Activated T-cell treated with anti-CD3 and anti-CD28 coated beads, Interleukin-2, amount 50 U/mL, for 72 hours (primary cell): Measurements from ENCODE around the gene SCUBE2. TPM values are rescaled to one million over a fixed set of nuclear protein-coding genes. Genes with fewer than 3 reads are reported as not detected.

ENCODE experiments used
- ATAC-seq, 2 donors: fragments of 150-1000 bp; cut with Tn5 transposase; replicated peaks in 1 of 2; 2 replicates each; pipeline ENCODE4 v1.10.0; 2021; ENCODE audit warnings: moderate library complexity in 2 of 2, mild to moderate bottlenecking in 1 of 2
- DNase-seq, 2 donors: peaks; one replicate each; pipeline ENCODE4 v3.0.0; 2021 to 2022; ENCODE audit warnings: mixed read lengths in 1 of 2
- H3K27ac Mint-ChIP-seq: one replicate; pipeline ENCODE4 v1.8.0; 2022; ENCODE audit warnings: mild to moderate bottlenecking, moderate library complexity, mixed read lengths
- H3K27me3 Mint-ChIP-seq: one replicate; pipeline ENCODE4 v1.8.0; 2022; ENCODE audit warnings: low read depth, mixed read lengths
- H3K36me3 Mint-ChIP-seq, 2 donors: one replicate each; pipeline ENCODE4 v1.8.0; 2022; ENCODE audit warnings: mixed read lengths in 2 of 2, mild to moderate bottlenecking in 1 of 2; ENCODE audit not compliant: insufficient read depth in 2 of 2
- H3K4me1 Mint-ChIP-seq: one replicate; pipeline ENCODE4 v1.8.0; 2022; ENCODE audit warnings: low read depth, mixed read lengths
- H3K4me3 Mint-ChIP-seq, 2 donors: one replicate each; pipeline ENCODE4 v1.8.0; 2022; ENCODE audit warnings: mild to moderate bottlenecking in 2 of 2, mixed read lengths in 2 of 2, moderate library complexity in 2 of 2
- H3K9me3 Mint-ChIP-seq, 2 donors: one replicate each; pipeline ENCODE4 v1.8.0; 2022; ENCODE audit warnings: mixed read lengths in 2 of 2
- total RNA-seq, 2 donors: library from RNA; stranded (reverse); gene quantifications; one replicate each; pipeline ENCODE4 v1.2.3, GENCODE V29; 2022

SCUBE2 gene
- under 1 TPM in 1 of 2 donors, not detected in 1; 0.37 TPM for total RNA-seq

DNA sequence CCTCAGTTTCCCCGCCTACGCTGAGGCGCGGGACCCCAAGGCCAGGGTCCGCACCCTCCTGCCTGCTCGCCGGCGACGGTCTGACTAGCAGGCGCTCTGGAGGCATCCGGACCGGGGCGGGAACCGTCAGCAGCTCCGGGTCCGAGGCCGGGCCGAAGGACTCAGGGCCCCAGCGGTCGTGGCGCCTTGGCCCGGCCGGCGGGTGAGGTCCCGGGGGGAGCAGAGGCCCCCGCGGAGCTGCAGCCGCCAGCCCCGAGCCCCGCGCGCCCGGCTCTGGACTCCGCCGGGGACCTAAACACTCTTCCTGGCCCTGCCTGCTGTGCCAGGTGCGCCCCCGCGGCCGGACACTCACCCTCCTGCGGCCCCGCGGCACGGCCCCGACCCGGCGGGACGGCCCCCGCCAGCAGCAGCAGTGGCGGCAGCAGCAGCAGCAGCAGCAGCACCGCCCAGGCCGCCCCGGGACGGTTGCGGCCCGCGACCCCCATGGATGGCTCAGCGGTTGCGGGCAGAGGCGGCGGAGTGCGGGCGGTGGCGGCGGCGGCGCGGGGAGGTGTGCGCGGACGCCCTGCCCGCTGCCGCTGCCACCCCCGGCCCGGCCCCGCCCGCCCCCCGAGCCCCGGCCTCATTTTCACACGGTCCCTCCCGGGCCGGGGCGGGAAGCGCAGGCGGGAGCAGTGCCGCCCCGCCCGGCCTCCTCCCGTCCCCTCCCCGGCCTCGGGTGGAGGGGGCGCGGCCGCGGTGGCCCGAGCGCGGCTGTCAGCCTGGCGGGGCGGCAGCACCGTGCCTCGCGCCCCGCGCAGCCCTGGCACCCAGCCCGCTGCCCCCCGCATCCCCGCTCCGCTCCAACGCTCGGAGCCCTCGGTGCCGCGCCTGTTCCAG lies at the start of gene SCUBE2:
Gene SCUBE2 (minus strand): TSS at position 556 of the 879 bp plus-strand sequence. CDS start 71 bp downstream, at position 485.
- peak within 1 kb of the TSS; percentile 51 to 62 for H3K4me3 Mint-ChIP-seq
- ATAC-seq (peak; percentile 58), DNase-seq (peak in 1 of 2 donors; percentile 9)
- H3K36me3 Mint-ChIP-seq, result no peaks in the 10 kb centered on the region
- peaks cover 76% of the 10 kb centered on the region for H3K27me3 Mint-ChIP-seq
- no peaks in the 10 kb centered on the region for H3K9me3 Mint-ChIP-seq
- no peak within 1 kb of the TSS for H3K27ac Mint-ChIP-seq
- peaks cover 7% of the 10 kb centered on the region for H3K4me1 Mint-ChIP-seq

DNA sequence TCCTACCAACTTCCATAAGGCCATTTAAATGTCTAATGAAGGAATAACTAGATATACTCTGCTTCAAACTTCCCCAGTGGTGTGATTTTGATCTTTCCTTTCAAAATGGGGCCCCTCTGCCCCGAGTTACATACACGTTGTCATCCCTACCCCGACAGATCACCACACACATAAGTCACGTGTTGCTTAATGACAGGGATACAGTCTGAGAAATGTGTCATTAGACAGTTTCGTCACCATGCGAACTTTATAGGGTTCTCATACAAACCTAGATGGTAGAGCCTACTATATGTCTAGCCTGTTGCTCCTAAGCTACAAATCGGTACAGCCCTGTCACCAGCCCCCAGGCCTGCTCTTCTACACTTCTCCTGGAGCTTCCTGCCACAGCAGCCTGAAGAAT lies 49.8 kb upstream of the SCUBE2 start:
- peaks cover 4 to 6% of the 10 kb centered on the region in 2 donors for H3K36me3 Mint-ChIP-seq

DNA sequence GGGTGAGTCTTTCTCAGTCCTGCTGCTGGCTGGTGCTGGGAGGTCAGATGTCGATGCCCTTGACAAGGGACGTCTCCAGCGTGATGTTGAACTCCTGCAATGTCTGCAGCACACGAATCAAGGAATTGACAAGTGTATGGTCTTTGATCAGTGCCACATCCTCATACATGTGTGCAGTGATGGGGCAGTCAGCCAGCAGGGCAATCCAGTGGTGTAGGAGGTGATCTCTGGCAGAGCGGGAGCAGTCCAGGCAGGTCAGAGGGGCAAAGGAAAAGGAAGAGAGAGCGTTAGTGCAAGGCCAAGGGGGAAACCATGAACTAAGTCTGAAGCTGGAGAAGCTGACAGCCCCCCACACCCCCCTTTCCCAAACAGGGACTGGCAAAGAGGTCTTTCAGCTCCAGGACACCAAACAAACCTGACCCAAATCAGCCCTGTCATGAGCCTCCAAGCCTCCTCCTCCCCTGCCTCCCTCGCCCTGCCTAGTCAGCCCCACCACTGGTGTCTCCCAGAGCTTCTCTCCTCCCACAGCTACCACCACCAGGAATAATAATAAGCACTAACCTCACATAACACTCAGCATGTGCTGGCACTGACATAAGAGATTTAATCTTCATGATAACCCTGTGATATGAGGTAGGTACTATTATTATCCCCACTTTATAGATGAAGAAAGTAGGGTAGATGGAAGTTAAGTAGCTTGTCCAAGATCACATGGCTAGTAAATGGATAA lies 48.4 kb upstream of the SCUBE2 start:
- Mint-ChIP-seq H3K4me3 (no peak overlapping the region), H3K27me3 (no peaks in the 10 kb centered on the region), H3K4me1 (peaks cover 37% of the 10 kb centered on the region), H3K27ac (no peak overlapping the region), H3K36me3 (peaks cover 2 to 6% of the 10 kb centered on the region in 2 donors), H3K9me3 (no peaks in the 10 kb centered on the region)
- DNase-seq, result no peak
- no peak for ATAC-seq

More for the DNA sequence above, 49.8 kb upstream of the SCUBE2 start:
- no peaks in the 10 kb centered on the region for H3K27me3 Mint-ChIP-seq
- ATAC-seq, result no peak
- no peak for DNase-seq
- no peak overlapping the region for H3K27ac Mint-ChIP-seq
- H3K4me1 Mint-ChIP-seq, result peaks cover 35% of the 10 kb centered on the region
- H3K4me3 Mint-ChIP-seq, result no peak overlapping the region
- H3K9me3 Mint-ChIP-seq, result no peaks in the 10 kb centered on the region

DNA sequence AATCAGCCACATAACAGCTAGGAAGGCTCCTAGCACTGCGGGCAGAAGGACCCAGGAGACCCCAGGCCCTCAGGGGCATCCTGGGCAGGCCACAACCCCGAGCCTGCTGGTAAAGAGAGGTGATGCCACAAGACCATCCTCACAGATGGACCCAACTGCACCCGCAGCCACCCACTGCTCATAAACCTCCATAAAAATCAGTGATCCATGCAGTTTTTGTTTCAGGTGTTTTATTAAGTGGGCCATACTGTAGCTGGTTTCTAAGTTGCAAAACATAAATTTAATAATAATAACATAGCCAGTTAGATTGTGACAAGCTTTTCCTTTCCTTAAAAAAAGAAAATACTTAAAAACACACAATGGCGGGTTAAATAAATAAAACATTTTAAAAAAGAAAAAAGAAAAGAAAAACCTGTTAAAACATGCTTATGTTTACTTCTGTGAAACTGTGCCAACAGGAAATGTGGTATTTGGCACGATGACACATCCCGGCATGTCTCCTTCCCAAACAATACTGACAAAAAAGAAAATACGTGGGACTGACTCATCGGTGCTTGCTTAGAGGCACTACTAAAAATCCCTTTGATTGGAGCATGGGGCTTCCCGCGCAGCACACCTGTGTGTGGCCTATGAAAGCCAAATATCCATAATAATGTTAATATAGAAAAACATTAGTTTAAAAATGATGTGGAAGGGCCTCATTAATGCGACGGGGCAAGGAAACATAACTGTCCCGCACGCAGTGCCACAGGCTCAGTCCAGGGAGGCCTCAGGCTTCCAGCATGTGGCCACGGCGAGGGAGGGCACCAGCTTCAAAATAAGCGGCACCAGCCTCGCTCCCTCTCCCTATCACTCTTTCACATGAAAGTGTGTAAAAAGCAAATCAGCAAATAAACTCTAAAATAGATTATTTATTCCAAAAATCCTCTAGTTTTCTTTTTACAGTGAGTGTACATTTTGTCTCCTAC lies 47.5 kb upstream of the SCUBE2 start:
- Mint-ChIP-seq H3K4me1 (peaks cover 37% of the 10 kb centered on the region), H3K9me3 (no peaks in the 10 kb centered on the region), H3K27ac (no peak overlapping the region), H3K27me3 (no peaks in the 10 kb centered on the region), H3K4me3 (no peak overlapping the region), H3K36me3 (peaks cover 2 to 6% of the 10 kb centered on the region in 2 donors)
- ATAC-seq, result peak; percentile 53 to 59
- peak; percentile 33 to 36 for DNase-seq

DNA sequence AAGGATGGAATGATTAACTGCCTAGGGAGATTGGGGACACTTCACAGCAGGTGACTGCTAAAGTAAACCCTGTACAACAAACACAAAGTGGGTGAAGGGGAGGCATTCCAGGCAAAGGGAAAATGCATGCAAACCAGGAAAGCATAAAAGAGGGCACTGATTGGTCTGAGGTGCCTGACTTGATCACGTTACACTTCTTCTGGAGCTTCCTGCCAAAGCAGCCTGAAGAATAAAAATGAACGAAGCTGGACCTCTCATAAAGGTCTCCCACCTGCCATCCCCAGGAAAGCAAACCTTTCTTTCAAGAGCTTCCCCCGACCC lies 46.7 kb upstream of the SCUBE2 start:
- peaks cover 2 to 6% of the 10 kb centered on the region in 2 donors for H3K36me3 Mint-ChIP-seq
- DNase-seq (no peak), ATAC-seq (peak; percentile 2 to 3)
- no peaks in the 10 kb centered on the region for H3K27me3 Mint-ChIP-seq
- H3K27ac Mint-ChIP-seq, result no peak overlapping the region
- H3K9me3 Mint-ChIP-seq, result no peaks in the 10 kb centered on the region
- no peak overlapping the region for H3K4me3 Mint-ChIP-seq
- peaks cover 37% of the 10 kb centered on the region for H3K4me1 Mint-ChIP-seq

DNA sequence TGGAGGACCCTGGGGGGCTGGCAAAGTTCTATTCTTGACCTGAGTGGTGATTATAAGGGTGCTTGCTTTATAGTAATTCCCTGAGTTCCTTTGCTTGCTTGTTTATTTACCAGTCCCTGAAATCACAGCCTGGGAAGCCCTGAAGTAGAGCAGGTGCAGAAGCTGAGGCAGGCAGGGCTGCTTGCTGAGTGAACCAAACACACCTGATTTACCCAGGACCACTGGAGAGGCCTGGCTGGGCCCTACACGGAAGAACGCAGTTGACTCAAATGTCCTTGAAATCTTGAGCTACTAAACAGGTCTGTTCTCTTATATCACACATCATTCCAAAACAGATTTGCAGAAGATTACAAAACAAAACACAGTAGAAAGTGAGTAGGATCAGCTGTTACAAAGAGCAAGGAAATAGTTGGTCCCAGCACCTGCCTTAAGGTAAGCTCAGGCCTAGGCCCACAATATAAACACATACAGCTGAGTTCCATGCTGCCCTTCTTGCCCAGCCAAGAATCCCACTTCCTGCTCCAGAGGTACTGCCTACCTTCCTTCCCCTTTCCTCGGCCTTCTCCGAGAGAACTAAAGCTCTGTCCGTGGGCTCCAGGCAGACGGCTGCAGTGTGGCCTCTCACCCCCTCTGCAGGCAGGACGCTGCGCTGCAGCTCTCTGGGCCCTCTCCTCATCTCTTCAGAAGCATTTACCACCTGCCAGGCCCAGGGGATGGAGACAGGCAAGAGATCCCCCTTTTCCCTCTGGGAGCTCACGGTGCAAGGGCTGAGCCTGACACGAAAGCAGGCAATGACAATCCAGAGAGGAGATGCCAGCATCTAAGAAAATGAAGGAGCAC lies 46.1 kb upstream of the SCUBE2 start:
- Mint-ChIP-seq H3K27ac (no peak overlapping the region), H3K27me3 (no peaks in the 10 kb centered on the region), H3K36me3 (peaks cover 2 to 5% of the 10 kb centered on the region in 2 donors), H3K4me3 (peak overlapping the region in 1 of 2 donors; percentile 17), H3K9me3 (no peaks in the 10 kb centered on the region), H3K4me1 (peaks cover 37% of the 10 kb centered on the region)
- DNase-seq (peak; percentile 73 to 81), ATAC-seq (peak; percentile 85 to 86)

DNA sequence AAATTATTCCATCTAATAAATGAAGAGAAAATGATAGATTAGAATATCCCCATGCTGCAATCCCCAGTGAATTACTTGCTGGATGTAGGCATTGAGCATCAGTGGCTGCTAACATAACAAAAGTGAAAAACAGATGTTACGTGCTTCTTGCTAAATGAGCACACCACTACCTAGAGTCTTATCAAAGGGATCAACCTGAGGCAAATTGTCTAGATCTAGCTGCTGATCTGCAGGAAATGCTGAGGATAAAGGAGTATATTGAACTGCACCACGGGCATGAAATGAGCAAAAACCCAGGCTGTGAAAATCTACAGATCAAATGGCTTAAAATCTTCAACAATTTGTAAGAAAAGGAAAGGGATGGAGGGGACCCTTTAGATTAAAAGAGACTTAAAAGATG lies 45.3 kb upstream of the SCUBE2 start:
- Mint-ChIP-seq H3K9me3 (no peaks in the 10 kb centered on the region), H3K4me1 (peaks cover 37% of the 10 kb centered on the region), H3K36me3 (peaks cover 1 to 2% of the 10 kb centered on the region in 2 donors), H3K27me3 (no peaks in the 10 kb centered on the region), H3K4me3 (peak overlapping the region in 1 of 2 donors; percentile 4), H3K27ac (no peak overlapping the region)
- no peak for DNase-seq
- ATAC-seq, result no peak

DNA sequence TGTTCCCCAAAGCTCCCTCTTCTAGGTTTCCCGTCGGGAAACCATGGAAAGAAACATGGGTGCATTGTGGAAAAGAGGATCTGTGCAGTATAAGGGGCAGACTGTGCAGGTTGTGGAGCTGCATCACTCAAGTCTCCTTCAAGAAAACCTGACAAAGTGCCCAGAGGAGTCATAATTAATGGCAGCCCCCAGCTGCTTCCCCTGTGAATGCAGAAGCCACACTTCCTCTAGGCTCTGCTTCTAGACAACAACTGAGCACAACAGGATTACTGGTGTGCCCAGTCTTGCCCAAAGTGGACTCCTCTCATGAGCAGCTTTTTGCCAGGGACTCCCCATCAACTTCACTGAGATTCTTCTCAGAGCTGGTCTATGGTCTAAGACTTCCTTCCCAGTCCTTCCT lies 42.6 kb upstream of the SCUBE2 start:
- H3K9me3 Mint-ChIP-seq, result no peaks in the 10 kb centered on the region
- no peak for DNase-seq
- no peaks in the 10 kb centered on the region for H3K36me3 Mint-ChIP-seq
- H3K4me1 Mint-ChIP-seq, result peaks cover 25% of the 10 kb centered on the region
- no peak for ATAC-seq
- H3K4me3 Mint-ChIP-seq, result no peak overlapping the region
- no peaks in the 10 kb centered on the region for H3K27me3 Mint-ChIP-seq
- H3K27ac Mint-ChIP-seq, result no peak overlapping the region

DNA sequence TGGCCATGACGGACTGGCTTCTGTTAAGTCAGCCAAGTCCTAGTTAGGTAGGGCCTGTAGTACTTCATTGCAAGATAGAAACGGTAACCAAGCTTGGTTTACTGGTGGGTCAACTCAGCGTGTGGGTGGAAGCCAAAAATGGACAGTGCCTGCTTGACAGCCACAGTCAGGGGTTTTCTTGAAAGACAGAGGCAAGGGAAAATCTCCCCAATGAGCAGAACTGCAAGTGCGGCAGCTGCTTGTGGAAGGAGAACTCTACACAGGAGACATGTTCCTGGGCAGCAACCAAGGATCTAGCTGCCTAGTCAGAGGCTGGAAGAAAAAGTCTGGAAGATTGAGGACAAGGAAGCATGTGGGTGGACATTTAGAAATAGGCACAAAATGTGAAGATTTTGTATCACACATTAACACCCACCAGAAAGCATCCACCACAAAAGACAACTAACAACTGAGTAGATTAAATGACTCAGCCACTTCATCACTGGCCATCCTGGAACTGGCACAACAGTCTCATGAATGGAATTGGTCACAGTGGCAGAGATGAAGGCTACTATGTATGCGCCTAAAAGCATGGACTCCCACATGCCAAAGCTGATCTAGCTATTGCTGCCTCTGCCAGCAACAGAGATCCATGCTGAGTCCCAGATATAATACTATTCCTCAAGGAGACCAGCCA lies 40.9 kb upstream of the SCUBE2 start:
- ATAC-seq, result peak in 1 of 2 donors; percentile 63
- H3K4me1 Mint-ChIP-seq, result peaks cover 12% of the 10 kb centered on the region
- no peak for DNase-seq
- H3K27me3 Mint-ChIP-seq, result peaks cover 6% of the 10 kb centered on the region
- H3K27ac Mint-ChIP-seq, result no peak overlapping the region
- H3K36me3 Mint-ChIP-seq, result no peaks in the 10 kb centered on the region
- H3K9me3 Mint-ChIP-seq, result no peaks in the 10 kb centered on the region
- no peak overlapping the region for H3K4me3 Mint-ChIP-seq

DNA sequence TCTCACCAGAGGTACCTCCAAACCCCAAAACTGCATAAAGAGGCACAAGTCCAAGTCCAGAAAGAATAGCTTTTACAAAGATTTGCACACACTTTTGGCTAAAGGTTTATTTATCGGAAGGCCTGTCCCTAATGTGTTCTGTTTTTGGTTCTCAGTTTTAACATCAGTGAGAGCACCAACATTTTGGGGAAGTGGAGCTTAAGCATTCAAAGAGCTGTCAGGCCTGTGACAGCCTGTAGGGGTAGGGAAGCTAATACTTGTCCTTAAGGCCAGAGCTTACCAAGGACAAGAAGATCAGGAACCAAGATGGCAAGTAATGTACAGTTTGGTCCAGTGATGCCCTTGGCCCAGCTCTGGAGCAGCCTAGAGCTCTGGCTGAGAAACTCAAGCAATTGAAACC lies 38.9 kb upstream of the SCUBE2 start:
- no peaks in the 10 kb centered on the region for H3K36me3 Mint-ChIP-seq
- no peak for DNase-seq
- H3K27ac Mint-ChIP-seq, result no peak overlapping the region
- no peaks in the 10 kb centered on the region for H3K9me3 Mint-ChIP-seq
- no peak overlapping the region for H3K4me3 Mint-ChIP-seq
- H3K4me1 Mint-ChIP-seq, result peaks cover 11% of the 10 kb centered on the region
- peaks cover 17% of the 10 kb centered on the region for H3K27me3 Mint-ChIP-seq
- no peak for ATAC-seq

DNA sequence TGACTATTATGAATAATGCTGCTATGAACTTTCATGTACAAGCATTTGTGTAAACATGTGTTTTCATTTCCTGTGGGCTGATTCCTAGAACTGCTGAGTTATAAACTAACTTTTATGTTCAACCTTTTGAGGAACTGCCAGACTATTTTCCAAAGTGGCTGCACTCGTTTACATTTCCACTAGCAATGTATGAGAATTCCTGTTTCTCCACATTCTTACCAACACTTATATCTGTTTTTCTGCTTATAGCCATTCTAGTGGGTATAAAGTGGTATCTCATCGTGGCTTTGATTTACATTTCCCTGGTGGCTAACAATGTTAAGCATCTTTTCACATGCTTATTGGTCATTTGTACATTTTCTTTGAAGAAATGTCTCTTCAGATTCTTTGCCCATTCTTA lies 35.2 kb upstream of the SCUBE2 start:
- Mint-ChIP-seq H3K4me1 (peaks cover 11% of the 10 kb centered on the region), H3K27ac (no peak overlapping the region), H3K9me3 (no peaks in the 10 kb centered on the region), H3K27me3 (peaks cover 17% of the 10 kb centered on the region), H3K36me3 (no peaks in the 10 kb centered on the region), H3K4me3 (no peak overlapping the region)
- DNase-seq (no peak), ATAC-seq (no peak)
